ENCODE measurements around the gene NEK6.

The NEK6 gene

GRCh38 chr9:124321416-124321815 is 63.7 kb downstream of the NEK6 start:
- DNase-seq (ENCODE audit: low read depth in 3 of 3) = no peak

GRCh38 chr9:124321935-124322334 is 64.2 kb downstream of the NEK6 start:
- no peak for DNase-seq (ENCODE audit: low read depth in 3 of 3)

GRCh38 chr9:124322618-124323432 is 65.1 kb downstream of the NEK6 start:
- DNase-seq (ENCODE audit: low read depth in 3 of 3) = no peak

GRCh38 chr9:124323904-124324303 is 66.2 kb downstream of the NEK6 start:
- DNase-seq (ENCODE audit: low read depth in 3 of 3) = no peak

GRCh38 chr9:124325816-124326215 is 68.1 kb downstream of the NEK6 start:
- DNase-seq (ENCODE audit: low read depth in 3 of 3) = no peak

- DNase-seq (ENCODE audit: low read depth in 3 of 3) = no peak
These were observed 68.6 kb downstream of the NEK6 start for GRCh38 chr9:124326378-124326777.

- DNase-seq (ENCODE audit: low read depth in 3 of 3) = no peak
These were observed 69.7 kb downstream of the NEK6 start for GRCh38 chr9:124327491-124327890.

GRCh38 chr9:124328285-124328684 is 70.5 kb downstream of the NEK6 start:
- DNase-seq (ENCODE audit: low read depth in 3 of 3) = no peak

- no peak for DNase-seq (ENCODE audit: low read depth in 3 of 3)
These were observed 71.5 kb downstream of the NEK6 start for GRCh38 chr9:124329206-124329792.

- no peak for DNase-seq (ENCODE audit: low read depth in 3 of 3)
These were observed 72.4 kb downstream of the NEK6 start for GRCh38 chr9:124330011-124330697.

GRCh38 chr9:124331580-124331979 is 73.8 kb downstream of the NEK6 start:
- DNase-seq (ENCODE audit: low read depth in 3 of 3) = no peak

GRCh38 chr9:124332361-124333202 is 74.8 kb downstream of the NEK6 start:
- no peak for DNase-seq (ENCODE audit: low read depth in 3 of 3)

GRCh38 chr9:124333203-124333579 is 75.4 kb downstream of the NEK6 start:
- no peak for DNase-seq (ENCODE audit: low read depth in 3 of 3)

GRCh38 chr9:124334568-124335319 is 77.0 kb downstream of the NEK6 start:
- DNase-seq (ENCODE audit: low read depth in 3 of 3) = no peak

GRCh38 chr9:124335320-124335707 is 77.6 kb downstream of the NEK6 start:
- no peak for DNase-seq (ENCODE audit: low read depth in 3 of 3)

- DNase-seq (ENCODE audit: low read depth in 3 of 3) = no peak
These were observed 79.8 kb downstream of the NEK6 start for GRCh38 chr9:124337562-124337961.

GRCh38 chr9:124339603-124340146 is 81.9 kb downstream of the NEK6 start:
- no peak for DNase-seq (ENCODE audit: low read depth in 3 of 3)

- DNase-seq (ENCODE audit: low read depth in 3 of 3) = no peak
These were observed 82.7 kb downstream of the NEK6 start for GRCh38 chr9:124340219-124341069.

GRCh38 chr9:124341455-124342170 is 83.9 kb downstream of the NEK6 start:
- DNase-seq (ENCODE audit: low read depth in 3 of 3) = no peak

All from stimulated activated CD4-positive, alpha-beta T cell treated with anti-CD3 and anti-CD28 coated beads, TNF-alpha, amount 100 ng/mL, for 24 hours (primary cell).